Caco-2 (cell line): ENCODE data around the gene MAPK11. TPM values are rescaled to one million over a fixed set of nuclear protein-coding genes. Genes with fewer than 3 reads are reported as not detected.

Source experiments
- BruUV-seq: library from RNA; stranded (reverse); fragments of 400-500 nt; replicated peaks from 2 replicates; lab custom pipeline; 2021; lab: Mats Ljungman, UMichigan
- CTCF ChIA-PET: fragments of 300-600 bp; sonication (Branson Sonifier 250); formaldehyde crosslinking; loops from one replicate; lab custom pipeline; 2022; ENCODE audit warnings: antibody characterized with exemption; lab: Charles Lee
- POLR2A ChIA-PET: fragments of 300-600 bp; sonication (Branson Sonifier 250); formaldehyde crosslinking; loops from one replicate; lab custom pipeline; 2022; ENCODE audit warnings: antibody characterized with exemption; lab: Charles Lee
- DNase-seq, 2 experiments: peaks; one replicate each; pipeline versions ENCODE4 v3.0.0 to v3.0.0-alpha.2; 2020 to 2022
- H3K27me3 ChIP-seq: replicated peaks from 2 replicates; pipeline ENCODE4 v1.6.0; 2011; ENCODE audit warnings: low read length; ENCODE audit not compliant: control insufficient read depth, insufficient read depth
- H3K36me3 ChIP-seq: 2 replicates; pipeline ENCODE4 v1.5.1; 2011; ENCODE audit warnings: low read length; ENCODE audit not compliant: control insufficient read depth, insufficient read depth
- H3K4me1 ChIP-seq: fragments of 250-450 bp; sonication (Bioruptor Pico); 2 replicates; pipeline ENCODE4 v1.5.1; 2020; ENCODE audit warnings: mild to moderate bottlenecking
- H3K4me3 ChIP-seq: 2 replicates; pipeline ENCODE4 v1.5.1; 2011; ENCODE audit warnings: low read depth, mild to moderate bottlenecking, control low read depth, low read length
- H3K9me3 ChIP-seq: fragments of 250-450 bp; sonication (Bioruptor Pico); 2 replicates; pipeline ENCODE4 v1.5.1; 2020; ENCODE audit warnings: mild to moderate bottlenecking, moderate library complexity
- H3K27ac Mint-ChIP-seq: one replicate; pipeline ENCODE4 v1.8.0; 2022; ENCODE audit warnings: mixed read lengths; ENCODE audit not compliant: unreplicated experiment
- H3K27me3 Mint-ChIP-seq: one replicate; pipeline ENCODE4 v1.8.0; 2022; ENCODE audit warnings: mixed read lengths; ENCODE audit not compliant: insufficient read depth, unreplicated experiment
- H3K36me3 Mint-ChIP-seq: one replicate; pipeline ENCODE4 v1.8.0; 2022; ENCODE audit warnings: mild to moderate bottlenecking, mixed read lengths; ENCODE audit not compliant: insufficient read depth, unreplicated experiment
- H3K4me1 Mint-ChIP-seq: one replicate; pipeline ENCODE4 v1.8.0; 2022; ENCODE audit warnings: low read depth, mixed read lengths; ENCODE audit not compliant: unreplicated experiment
- H3K4me3 Mint-ChIP-seq: one replicate; pipeline ENCODE4 v1.8.0; 2022; ENCODE audit warnings: mild to moderate bottlenecking, moderate library complexity, mixed read lengths; ENCODE audit not compliant: unreplicated experiment
- H3K9me3 Mint-ChIP-seq: one replicate; pipeline ENCODE4 v1.8.0; 2022; ENCODE audit warnings: mixed read lengths; ENCODE audit not compliant: unreplicated experiment
- intact Hi-C: fragments of 100-400 bp; cut with micrococcal nuclease; formaldehyde crosslinking; loops from one replicate; pipeline ENCODE4 v1.10.0; 2022; ENCODE audit not compliant: unreplicated experiment
- total RNA-seq: library from RNA; stranded (reverse); gene quantifications from 2 replicates; pipeline ENCODE4 v1.2.3, GENCODE V29; 2022
- TF ChIP-seq, protein P1 (sequence below), 2 experiments: fragments of 200-600 bp in 1 of 2; IDR thresholded peaks; 1 replicate in 1 of 2; 2 replicates in 1 of 2; pipeline versions ENCODE4 v1.5.1 to v1.8.0; 2011 to 2022; ENCODE audit warnings: antibody characterized with exemption in 1 of 2, control low read depth in 1 of 2, inconsistent platforms in 1 of 2, low read depth in 1 of 2, low read length in 1 of 2, mild to moderate bottlenecking in 1 of 2, moderate library complexity in 1 of 2; ENCODE audit not compliant: insufficient read depth in 1 of 2, severe bottlenecking in 1 of 2, unreplicated experiment in 1 of 2

Gene MAPK11
- total RNA-seq, 1 experiment from 2014 or later = 1.3 TPM

DNA sequence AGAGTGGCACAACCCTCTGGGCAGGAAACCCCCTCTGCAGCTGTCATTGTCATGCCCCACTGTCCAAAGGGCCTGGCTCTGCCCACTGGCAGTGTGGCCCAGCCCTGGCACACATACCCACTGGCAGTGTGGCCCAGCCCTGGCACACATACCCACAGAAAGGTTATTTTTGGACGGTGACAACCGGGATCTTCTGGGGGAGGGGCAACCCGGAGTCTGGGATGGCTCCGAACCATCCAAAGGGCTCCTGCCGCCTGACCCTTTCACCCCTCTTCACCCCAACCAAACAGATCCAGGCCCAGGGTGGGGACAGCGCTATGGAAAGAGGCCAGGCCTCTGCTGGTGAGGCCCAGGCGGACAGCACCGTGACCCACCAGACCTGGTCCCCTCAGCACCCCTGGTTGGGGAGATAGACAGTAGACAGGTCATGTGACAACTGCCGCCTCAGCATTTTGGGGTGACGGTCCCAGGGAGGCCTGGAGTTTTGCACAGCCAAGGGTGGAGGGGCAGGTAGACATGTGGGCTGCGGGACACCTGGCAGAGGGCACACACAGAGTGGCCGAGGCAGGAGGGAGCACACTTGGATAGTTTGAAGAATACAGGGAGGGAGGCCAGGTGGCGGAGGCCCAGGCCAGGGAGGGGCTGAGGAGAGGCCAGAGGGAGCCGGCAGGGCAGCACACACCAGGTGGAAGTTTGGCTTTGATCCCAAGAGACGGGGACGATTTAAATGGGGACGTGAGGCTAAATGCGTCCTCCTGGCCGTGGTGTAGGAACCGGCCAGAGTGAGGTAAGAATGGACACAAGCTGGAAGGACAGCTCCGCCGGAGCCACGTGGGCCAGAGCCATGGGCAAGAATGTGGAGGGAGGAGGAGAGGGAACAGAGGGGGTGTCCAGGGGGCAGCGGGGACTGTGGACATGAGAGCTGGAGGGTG is 11.6 kb downstream of the MAPK11 start:
- H3K4me3 Mint-ChIP-seq = peak overlapping the region; percentile 61

DNA sequence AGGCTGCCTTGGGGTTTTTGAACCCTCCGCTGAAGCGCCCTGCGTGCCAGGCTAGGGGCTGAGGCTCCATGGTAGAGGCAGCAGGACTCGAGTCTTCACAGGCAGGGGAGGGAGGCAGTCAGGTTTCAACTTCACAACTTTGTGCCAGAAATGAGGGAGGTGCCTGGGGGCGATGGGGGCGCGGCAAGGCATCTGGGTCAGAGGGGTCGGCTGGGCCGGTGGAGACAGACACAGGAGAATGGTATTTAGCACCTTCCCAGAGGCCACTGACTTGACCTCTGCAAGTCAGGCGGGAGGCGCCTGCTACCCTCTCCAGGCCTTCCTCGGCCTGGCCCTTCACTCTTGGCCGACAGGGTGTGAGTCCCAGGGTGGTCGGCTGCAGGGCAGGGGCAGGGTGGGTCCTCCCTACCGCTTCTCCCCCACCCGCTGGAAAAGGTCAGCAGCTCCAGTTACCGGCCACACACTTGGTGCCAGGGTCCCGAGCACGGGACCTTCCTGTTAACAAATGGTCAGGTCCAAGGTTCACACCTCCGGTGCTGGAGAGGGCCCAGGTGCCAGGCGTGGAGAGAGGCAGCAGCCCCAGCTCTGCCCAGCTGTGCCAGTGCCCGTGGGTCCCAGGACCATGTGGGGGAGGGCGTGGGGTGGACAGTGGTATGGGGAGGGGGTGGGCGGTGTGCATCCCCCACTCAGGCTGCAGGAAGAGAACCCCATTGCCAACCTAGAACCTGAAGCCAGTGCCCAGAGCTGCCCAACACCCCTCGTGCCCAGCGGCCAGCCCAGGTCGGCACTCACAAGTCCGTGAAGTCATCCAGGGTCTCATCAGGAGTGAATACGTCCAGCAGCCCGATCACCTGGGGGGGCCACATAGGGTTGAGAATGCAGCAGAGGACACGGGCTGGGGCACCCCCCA is 12.5 kb downstream of the MAPK11 start:
- no peak overlapping the region for H3K4me3 ChIP-seq
- no TSS peak for BruUV-seq
- ChIA-PET POLR2A (no interaction called here), CTCF (no interaction called here)
- Mint-ChIP-seq H3K27ac (no peak overlapping the region), H3K4me1 (no peaks in the 10 kb centered on the region), H3K4me3 (no peak overlapping the region), H3K36me3 (peaks cover 5% of the 10 kb centered on the region), H3K9me3 (no peaks in the 10 kb centered on the region), H3K27me3 (no peaks in the 10 kb centered on the region)
- TF ChIP-seq, protein P1, sequence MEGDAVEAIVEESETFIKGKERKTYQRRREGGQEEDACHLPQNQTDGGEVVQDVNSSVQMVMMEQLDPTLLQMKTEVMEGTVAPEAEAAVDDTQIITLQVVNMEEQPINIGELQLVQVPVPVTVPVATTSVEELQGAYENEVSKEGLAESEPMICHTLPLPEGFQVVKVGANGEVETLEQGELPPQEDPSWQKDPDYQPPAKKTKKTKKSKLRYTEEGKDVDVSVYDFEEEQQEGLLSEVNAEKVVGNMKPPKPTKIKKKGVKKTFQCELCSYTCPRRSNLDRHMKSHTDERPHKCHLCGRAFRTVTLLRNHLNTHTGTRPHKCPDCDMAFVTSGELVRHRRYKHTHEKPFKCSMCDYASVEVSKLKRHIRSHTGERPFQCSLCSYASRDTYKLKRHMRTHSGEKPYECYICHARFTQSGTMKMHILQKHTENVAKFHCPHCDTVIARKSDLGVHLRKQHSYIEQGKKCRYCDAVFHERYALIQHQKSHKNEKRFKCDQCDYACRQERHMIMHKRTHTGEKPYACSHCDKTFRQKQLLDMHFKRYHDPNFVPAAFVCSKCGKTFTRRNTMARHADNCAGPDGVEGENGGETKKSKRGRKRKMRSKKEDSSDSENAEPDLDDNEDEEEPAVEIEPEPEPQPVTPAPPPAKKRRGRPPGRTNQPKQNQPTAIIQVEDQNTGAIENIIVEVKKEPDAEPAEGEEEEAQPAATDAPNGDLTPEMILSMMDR (IDR thresholded peaks at IDR 0.05; ENCODE audit: insufficient read depth in 1 of 2, low read depth in 1 of 2, low read length in 1 of 2, severe bottlenecking in 1 of 2, unreplicated experiment in 1 of 2) = no peak
- H3K9me3 ChIP-seq = no peaks in the 10 kb centered on the region
- H3K36me3 ChIP-seq = no peaks in the 10 kb centered on the region
- intact Hi-C loops = no loop called here
- DNase-seq = no peak
- H3K27me3 ChIP-seq = no peaks in the 10 kb centered on the region
- H3K4me1 ChIP-seq = peaks cover 10% of the 10 kb centered on the region; the same call in 1 of the 2 replicates

More for the DNA sequence above, 11.6 kb downstream of the MAPK11 start:
- TF ChIP-seq, protein P1 (IDR thresholded peaks at IDR 0.05; ENCODE audit: insufficient read depth in 1 of 2, low read depth in 1 of 2, low read length in 1 of 2, severe bottlenecking in 1 of 2, unreplicated experiment in 1 of 2) = no peak
- no peaks in the 10 kb centered on the region for H3K36me3 ChIP-seq
- Mint-ChIP-seq H3K27ac (peak overlapping the region; percentile 48), H3K9me3 (no peaks in the 10 kb centered on the region), H3K36me3 (peaks cover 5% of the 10 kb centered on the region), H3K4me1 (no peaks in the 10 kb centered on the region), H3K27me3 (no peaks in the 10 kb centered on the region)
- H3K27me3 ChIP-seq = no peaks in the 10 kb centered on the region
- H3K4me1 ChIP-seq = peaks cover 11% of the 10 kb centered on the region; the same call in 1 of the 2 replicates
- no peak for DNase-seq
- H3K9me3 ChIP-seq = no peaks in the 10 kb centered on the region
- BruUV-seq = no TSS peak
- no peak overlapping the region for H3K4me3 ChIP-seq
- CTCF ChIA-PET = no interaction called here
- intact Hi-C loops = no loop called here
- POLR2A ChIA-PET = no interaction called here

DNA sequence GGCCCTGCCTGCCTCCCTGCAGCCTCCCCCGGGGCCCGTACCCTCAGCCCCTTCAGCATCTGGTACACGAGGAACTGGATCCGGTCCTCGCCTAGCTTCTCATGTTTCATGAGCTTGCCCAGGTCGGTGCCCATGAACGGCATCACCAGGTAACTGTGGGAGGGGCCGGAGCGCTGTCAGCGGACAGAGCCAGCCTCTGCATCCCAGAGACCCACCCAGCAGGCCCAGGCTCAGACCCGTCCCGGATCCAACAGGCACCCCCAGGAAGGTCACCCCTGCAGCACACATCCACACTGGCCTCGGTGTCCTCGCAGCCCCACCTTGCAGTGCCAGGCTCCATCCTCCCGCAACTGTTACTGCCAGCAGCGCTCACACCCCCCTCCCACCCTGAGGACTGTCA is 13.1 kb downstream of the MAPK11 start:
- no peak overlapping the region for H3K27ac Mint-ChIP-seq
- POLR2A ChIA-PET = no interaction called here
- Histone ChIP-seq H3K4me1 (peaks cover 5% of the 10 kb centered on the region), H3K4me3 (no peak overlapping the region), H3K27me3 (no peaks in the 10 kb centered on the region), H3K36me3 (no peaks in the 10 kb centered on the region), H3K9me3 (no peaks in the 10 kb centered on the region)
- DNase-seq = no peak
- H3K27me3 Mint-ChIP-seq = no peaks in the 10 kb centered on the region
- peaks cover 5% of the 10 kb centered on the region for H3K36me3 Mint-ChIP-seq
- no TSS peak for BruUV-seq
- H3K4me3 Mint-ChIP-seq = no peak overlapping the region
- CTCF ChIA-PET = no interaction called here
- intact Hi-C loops = no loop called here
- TF ChIP-seq, protein P1 (IDR thresholded peaks at IDR 0.05; ENCODE audit: insufficient read depth in 1 of 2, low read depth in 1 of 2, low read length in 1 of 2, severe bottlenecking in 1 of 2, unreplicated experiment in 1 of 2) = no peak
- no peaks in the 10 kb centered on the region for H3K9me3 Mint-ChIP-seq
- no peaks in the 10 kb centered on the region for H3K4me1 Mint-ChIP-seq
